HG02943 (cell line): ENCODE results near the gene ATP1A4.

Experiments
- ATAC-seq: cut with Tn5 transposase; IDR thresholded peaks from one replicate; pipeline ENCODE4 v1.9.1; 2021; ENCODE audit warnings: mild to moderate bottlenecking, low read depth, moderate library complexity; ENCODE audit not compliant: unreplicated experiment

The ATP1A4 gene

GRCh38 chr1:160204526-160205241, 53.3 kb downstream of the ATP1A4 start:
- peak; percentile 70 for ATAC-seq

DNA sequence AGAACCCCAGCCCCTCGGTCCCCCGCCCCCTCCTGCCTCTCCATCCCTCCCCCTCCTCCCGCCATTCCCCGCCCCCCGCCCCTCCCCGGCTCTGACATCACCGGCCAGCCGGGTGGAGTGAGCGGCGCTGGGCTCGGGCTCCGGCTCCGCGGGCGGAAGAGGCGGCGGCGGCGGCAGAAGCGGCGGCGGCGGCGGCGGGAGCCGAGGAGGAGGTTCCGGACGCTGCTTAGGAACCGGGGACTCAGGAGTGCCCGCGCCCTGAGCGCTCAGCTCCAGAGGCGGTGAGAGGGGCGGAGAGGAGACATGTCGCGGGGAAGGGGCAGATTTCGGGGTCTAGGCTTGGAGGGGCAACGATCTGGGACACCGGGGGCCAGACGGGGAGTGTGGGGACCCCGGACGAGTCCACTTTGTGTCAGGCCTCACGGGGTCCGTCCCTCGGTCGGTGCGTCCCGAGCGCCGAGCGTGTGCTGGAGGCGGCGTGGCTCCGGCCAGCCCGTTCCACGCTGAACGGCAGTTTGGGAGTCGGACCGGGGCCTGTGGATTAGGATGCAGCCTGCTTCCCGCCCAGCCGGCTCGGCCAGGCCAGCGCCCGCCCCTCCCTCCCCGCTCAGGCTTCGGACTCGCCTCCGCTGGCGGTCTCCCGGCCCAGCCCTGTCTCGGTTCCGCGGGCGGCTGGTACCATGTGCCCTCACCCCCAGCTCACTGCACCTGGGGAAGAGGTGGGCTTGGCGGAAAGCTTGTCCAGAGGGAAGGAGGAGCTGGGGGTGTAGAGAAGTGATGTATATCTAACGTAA, 54.0 kb downstream of the ATP1A4 start, which contains the start of gene PEA15:
Gene PEA15, plus strand, starts transcription at position 143 of the 794 bp plus-strand sequence. CDS start 6,161 bp downstream, outside the sequence.
- peak; percentile 45 for ATAC-seq

DNA sequence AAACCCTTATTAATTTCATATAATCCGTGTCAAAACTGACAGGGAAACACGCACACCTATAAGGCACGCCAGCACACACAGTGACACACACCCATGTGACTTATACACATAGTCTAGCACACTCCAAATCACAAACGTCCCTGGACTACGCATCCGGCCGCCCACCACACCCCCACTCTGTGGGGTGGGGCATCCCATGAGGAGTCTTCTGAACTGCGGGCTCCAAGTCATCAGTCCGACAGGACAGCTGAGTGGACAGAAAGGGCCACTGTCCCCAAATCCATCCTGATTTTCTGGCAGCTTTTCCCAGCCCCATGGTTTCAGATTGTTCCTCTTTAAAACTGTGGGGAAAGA, 54.6 kb downstream of the ATP1A4 start:
- ATAC-seq = no peak

DNA sequence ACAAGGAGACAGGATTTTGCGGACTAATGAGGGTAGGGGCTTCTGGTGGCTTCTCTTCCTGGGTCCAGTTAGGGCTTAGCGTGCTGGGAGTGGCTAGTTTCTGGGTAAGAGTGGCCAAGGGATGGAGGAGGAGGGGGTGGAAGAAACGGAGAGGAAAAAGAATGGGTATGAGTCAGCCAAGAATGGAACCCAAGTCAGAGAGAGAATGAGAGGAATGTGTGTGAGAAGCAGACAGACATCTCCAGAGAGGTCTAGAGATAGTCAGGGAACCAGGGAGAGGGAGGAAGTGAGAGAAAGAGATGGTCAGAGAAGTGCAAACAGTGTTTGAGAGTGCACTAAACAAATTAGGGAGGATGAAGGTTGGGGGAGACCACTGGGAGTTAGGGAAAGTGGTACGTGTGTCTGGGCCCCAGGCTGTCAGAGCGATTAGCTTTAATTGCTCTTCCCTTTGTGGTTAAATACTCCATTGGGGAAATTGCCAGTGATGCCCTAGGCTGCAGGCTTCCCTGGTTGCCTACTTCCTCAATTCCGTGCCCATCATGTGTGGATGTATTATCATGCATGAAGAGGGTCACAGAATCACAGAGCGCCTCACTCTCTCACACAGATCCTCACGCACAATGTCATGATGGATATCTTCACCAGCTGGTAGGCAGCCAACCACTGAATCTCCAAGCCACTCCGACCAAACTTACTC, 55.2 kb downstream of the ATP1A4 start:
- ATAC-seq = no peak

- ATAC-seq = no peak
Observed at GRCh38 chr1:160207118-160207650, 55.8 kb downstream of the ATP1A4 start.

- ATAC-seq = no peak
Observed at GRCh38 chr1:160207771-160208556, 56.6 kb downstream of the ATP1A4 start.

- no peak for ATAC-seq
Observed at GRCh38 chr1:160208557-160209320, 57.3 kb downstream of the ATP1A4 start.

GRCh38 chr1:160209321-160210046, 58.1 kb downstream of the ATP1A4 start:
- no peak for ATAC-seq

DNA sequence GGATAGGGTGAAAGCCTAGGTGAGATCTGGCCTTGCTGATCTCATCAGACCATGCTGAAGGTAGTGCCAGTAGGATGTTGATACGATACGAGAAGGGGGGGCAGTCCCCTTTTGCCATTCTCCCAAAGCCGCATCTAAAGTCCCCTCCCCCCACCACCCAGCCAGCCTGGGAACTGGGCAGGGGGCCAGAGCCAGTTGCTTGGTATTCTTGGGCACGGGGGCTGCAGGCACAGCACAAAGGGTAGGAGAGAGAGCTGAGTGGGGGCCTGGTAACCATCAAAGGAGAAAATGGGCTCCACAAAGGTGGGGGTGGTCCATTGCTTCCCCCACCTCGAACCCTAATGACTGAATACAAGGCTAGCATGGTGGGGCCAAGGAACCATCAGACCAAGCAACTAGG, 59.2 kb downstream of the ATP1A4 start:
- ATAC-seq = no peak

- no peak for ATAC-seq
Observed at GRCh38 chr1:160211046-160211790, 59.8 kb downstream of the ATP1A4 start.

DNA sequence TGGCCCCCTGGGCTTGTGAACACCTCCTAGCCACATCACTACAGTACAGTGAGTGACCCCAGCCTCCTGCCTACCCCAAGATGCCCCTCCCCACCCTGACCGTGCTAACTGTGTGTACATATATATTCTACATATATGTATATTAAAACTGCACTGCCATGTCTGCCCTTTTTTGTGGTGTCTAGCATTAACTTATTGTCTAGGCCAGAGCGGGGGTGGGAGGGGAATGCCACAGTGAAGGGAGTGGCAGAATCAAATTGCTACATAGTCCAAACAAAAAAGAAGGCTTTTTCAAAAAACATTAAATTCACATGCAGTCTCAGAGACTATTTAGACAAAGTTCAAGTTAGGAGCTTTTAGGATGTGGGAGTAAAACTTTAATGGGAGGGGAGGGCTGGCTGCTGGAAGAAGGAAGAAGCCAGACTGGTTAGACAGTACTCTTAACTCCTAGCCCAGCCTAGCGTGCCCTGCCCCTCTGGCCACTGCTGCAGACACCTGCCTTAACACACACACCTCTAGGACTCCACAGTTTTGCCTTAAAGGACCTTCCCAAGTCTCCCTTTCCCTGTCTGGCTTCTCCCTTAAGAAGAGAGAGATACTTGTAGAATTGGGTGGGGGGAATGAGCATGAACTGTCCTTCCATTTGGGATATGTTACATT, 63.2 kb downstream of the ATP1A4 start:
- no peak for ATAC-seq

DNA sequence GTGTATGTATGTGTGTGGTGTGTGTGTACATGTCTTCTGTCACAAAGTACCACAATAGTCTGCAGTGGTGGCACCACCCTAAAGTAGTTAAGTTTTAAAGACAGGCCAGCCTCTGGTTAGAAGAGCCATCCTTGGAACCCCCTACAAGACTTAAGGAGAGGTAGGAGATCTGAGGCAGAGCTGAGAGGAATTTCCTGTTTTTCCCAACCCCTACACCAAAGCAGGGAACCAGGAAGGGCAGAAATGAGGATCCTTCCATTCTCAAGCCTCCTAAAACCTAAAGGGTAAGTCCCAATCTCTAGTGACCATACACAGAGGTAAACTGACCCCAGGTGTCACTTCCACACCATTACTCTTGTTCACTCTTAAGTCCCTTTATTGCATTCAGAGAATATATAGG, 64.9 kb downstream of the ATP1A4 start:
- no peak for ATAC-seq

- no peak for ATAC-seq
Observed at GRCh38 chr1:160217481-160218051, 66.2 kb downstream of the ATP1A4 start.

DNA sequence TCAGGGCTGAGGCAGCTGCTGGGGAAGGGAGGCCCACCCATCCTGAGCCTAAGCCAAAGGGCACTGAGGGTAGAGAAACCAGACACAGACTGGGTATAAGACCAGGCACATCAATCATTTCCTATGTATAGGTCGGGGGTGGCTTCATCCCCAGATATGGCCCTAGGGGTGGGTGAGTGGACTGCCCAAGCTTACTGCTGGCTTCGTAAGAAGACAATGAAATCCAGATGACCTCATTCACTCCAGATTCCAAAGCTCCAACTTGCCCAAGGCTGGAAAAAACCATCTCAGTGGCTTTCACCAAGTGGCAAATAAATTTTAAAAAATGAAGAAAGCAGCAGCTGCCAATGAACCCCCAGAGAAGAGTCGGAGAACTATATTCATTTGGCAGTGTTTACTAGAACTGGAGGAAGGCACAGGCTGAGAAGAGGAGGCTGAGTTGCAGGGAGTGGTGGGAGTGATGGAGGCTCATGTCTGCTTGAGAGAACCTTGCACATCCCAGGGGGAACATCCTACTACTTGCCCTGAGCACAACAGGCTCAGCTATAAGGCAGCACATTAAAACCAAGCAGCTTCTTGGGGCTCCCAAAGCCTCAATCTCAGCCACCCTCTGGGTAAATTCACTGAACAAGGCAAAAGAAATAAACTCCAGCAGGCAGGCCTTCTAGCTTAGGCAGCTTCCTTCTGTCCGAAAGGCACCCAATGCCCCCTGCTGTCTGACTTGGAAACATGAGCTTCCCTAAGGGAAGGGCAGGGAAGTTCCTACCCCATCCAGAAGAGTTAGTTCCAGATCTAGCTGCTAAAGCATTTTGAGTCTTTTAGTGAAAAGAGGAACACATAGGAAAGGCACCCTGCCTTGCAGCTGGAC, 67.9 kb downstream of the ATP1A4 start:
- no peak for ATAC-seq

- no peak for ATAC-seq
Observed at GRCh38 chr1:160220301-160220700, 68.9 kb downstream of the ATP1A4 start.

- ATAC-seq = no peak
Observed at GRCh38 chr1:160221089-160221488, 69.7 kb downstream of the ATP1A4 start.
